Measurements from ENCODE around the gene NXPE1.

GRCh38 chr11:114556135-114556534 lies 3.5 kb downstream of the NXPE1 start:
- TF ChIP-seq CTCF (IDR thresholded peaks at IDR 0.05) (no peak), ATF3 (CRISPR knock-in tag; conservative IDR thresholded peaks at IDR 0.05) (no peak), CBFB (CRISPR knock-in tag; IDR thresholded peaks at IDR 0.05; ENCODE audit: low read depth) (no peak), NR1H2 (CRISPR knock-in tag; IDR thresholded peaks at IDR 0.05) (no peak), KAT7 (CRISPR knock-in tag; IDR thresholded peaks at IDR 0.05; ENCODE audit: borderline replicate concordance) (no peak), TCF7 (CRISPR knock-in tag; IDR thresholded peaks at IDR 0.05; ENCODE audit: low read depth) (no peak), NR2C2 (CRISPR knock-in tag; IDR thresholded peaks at IDR 0.05) (no peak), E2F5 (CRISPR knock-in tag; IDR thresholded peaks at IDR 0.05) (no peak), ZBTB21 (CRISPR knock-in tag; IDR thresholded peaks at IDR 0.05; ENCODE audit: borderline replicate concordance) (no peak), EMX1 (CRISPR knock-in tag; IDR thresholded peaks at IDR 0.05) (no peak)
